HepG2 (cell line): ENCODE results near the gene RNASE1. TPM values are rescaled to one million over a fixed set of nuclear protein-coding genes. Genes with fewer than 3 reads are reported as not detected.

ENCODE experiments used
- ATAC-seq: fragments of 200-7000 bp; cut with Tn5 transposase; 3 replicates; pipeline ENCODE4 v1.9.1; 2020; ENCODE audit warnings: mild to moderate bottlenecking, moderate library complexity
- BruUV-seq: library from RNA; stranded (reverse); fragments of 400-500 nt; replicated peaks from 2 replicates; lab custom pipeline; 2021; lab: Mats Ljungman, UMichigan
- CTCF ChIA-PET: fragments of 300-600 bp; formaldehyde crosslinking; extraction: SDS; loops from one replicate; lab custom pipeline; 2021; ENCODE audit warnings: low total read pairs, inconsistent platforms, low intra/inter-chr PET ratio; lab: Yijun Ruan, JAX
- POLR2A ChIA-PET: fragments of 350-600 bp; sonication (Branson Sonifier 250); formaldehyde crosslinking; loops from one replicate; lab custom pipeline; 2020; ENCODE audit warnings: antibody characterized with exemption, inconsistent platforms; lab: Yijun Ruan, JAX
- DNase-seq: peaks from one replicate; pipeline ENCODE4 v3.0.0-alpha.2; 2015; ENCODE audit warnings: low spot score
- FAIRE-seq: peaks from 3 replicates; lab custom pipeline; 2011; peaks lifted over from hg19 to GRCh38; lab: Jason Lieb, UNC
- H2AFZ ChIP-seq: one replicate; pipeline ENCODE4 v1.6.1; 2011; ENCODE audit warnings: low read length, inconsistent platforms
- H3K27ac ChIP-seq: fragments of 300-600 bp; 3 replicates; pipeline ENCODE4 v1.8.0; 2011; ENCODE audit warnings: mixed run types, mild to moderate bottlenecking, mixed read lengths, low read length, inconsistent platforms; ENCODE audit not compliant: insufficient read depth; ENCODE audit errors: extremely low read length
- H3K27me3 ChIP-seq, 2 experiments: fragments of 200-600 bp in 1 of 2; 2 replicates in 1 of 2; 3 replicates in 1 of 2; pipeline versions ENCODE4 v1.6.0 to v1.8.0; 2011; ENCODE audit warnings: low read length in 2 of 2, mild to moderate bottlenecking in 2 of 2, moderate library complexity in 2 of 2, inconsistent platforms in 1 of 2; ENCODE audit not compliant: insufficient read depth in 2 of 2, control insufficient read depth in 1 of 2
- H3K36me3 ChIP-seq, 2 experiments: fragments of 200-600 bp in 1 of 2; replicated peaks in 1 of 2; 2 replicates in 1 of 2; 3 replicates in 1 of 2; pipeline versions ENCODE4 v1.5.1 to v1.8.0; 2011; ENCODE audit warnings: low read length in 2 of 2, inconsistent platforms in 1 of 2; ENCODE audit not compliant: insufficient read depth in 2 of 2, control insufficient read depth in 1 of 2
- H3K4me1 ChIP-seq: 2 replicates; pipeline ENCODE4 v1.5.1; 2012; ENCODE audit warnings: low read length, inconsistent platforms; ENCODE audit not compliant: insufficient read depth
- H3K4me2 ChIP-seq: 2 replicates; pipeline ENCODE4 v1.6.0; 2011; ENCODE audit warnings: low read depth, low read length, inconsistent platforms
- H3K4me3 ChIP-seq, 3 experiments: fragments of 200-600 bp in 1 of 3; sonication (generic), shearing (Covaris generic) in 1 of 3; replicated peaks in 1 of 3; 2 replicates each; pipeline ENCODE4 v1.5.1; 2011 to 2016; ENCODE audit warnings: low read length in 3 of 3, inconsistent platforms in 2 of 3, low read depth in 2 of 3, mild to moderate bottlenecking in 2 of 3, control low read depth in 1 of 3, mixed read lengths in 1 of 3; ENCODE audit not compliant: insufficient read depth in 1 of 3
- H3K79me2 ChIP-seq: one replicate; pipeline ENCODE4 v1.6.1; 2011; ENCODE audit warnings: low read length, inconsistent platforms; ENCODE audit not compliant: insufficient read depth
- H3K9ac ChIP-seq: 2 replicates; pipeline ENCODE4 v1.6.0; 2011; ENCODE audit warnings: mild to moderate bottlenecking, low read depth, low read length, inconsistent platforms; ENCODE audit not compliant: insufficient read depth
- H3K9me3 ChIP-seq: 2 replicates; pipeline ENCODE4 v1.5.1; 2012; ENCODE audit warnings: mild to moderate bottlenecking, low read length
- H4K20me1 ChIP-seq: 2 replicates; pipeline ENCODE4 v1.6.0; 2011; ENCODE audit warnings: inconsistent platforms, mild to moderate bottlenecking, low read length, moderate library complexity; ENCODE audit not compliant: insufficient read depth
- PRMT3 ChIP-seq: sonication (generic); formaldehyde crosslinking; IDR thresholded peaks from 2 replicates; pipeline ENCODE4 v1.8.1; 2022; ENCODE audit warnings: low read depth, mild to moderate bottlenecking, moderate library complexity, missing genetic modification reagents, borderline replicate concordance
- ZNF263 ChIP-seq: sonication (generic); formaldehyde crosslinking; IDR thresholded peaks from 2 replicates; pipeline ENCODE4 v1.4.0; 2020; ENCODE audit warnings: missing genetic modification reagents
- ZNF468 ChIP-seq: sonication (generic); formaldehyde crosslinking; IDR thresholded peaks from 2 replicates; pipeline ENCODE4 v1.8.0; 2022; ENCODE audit warnings: mild to moderate bottlenecking, moderate library complexity, missing genetic modification reagents
- ZNF530 ChIP-seq: sonication (generic); formaldehyde crosslinking; IDR thresholded peaks from 2 replicates; pipeline ENCODE4 v1.5.0; 2020; ENCODE audit warnings: low read depth, mild to moderate bottlenecking, missing genetic modification reagents
- ZNF678 ChIP-seq: sonication (generic); formaldehyde crosslinking; IDR thresholded peaks from 2 replicates; pipeline ENCODE4 v1.4.0; 2020; ENCODE audit warnings: mild to moderate bottlenecking, missing genetic modification reagents
- WGBS: methylation state at CpG from one replicate; pipeline ENCODE4 v1.1.6; 2017; ENCODE audit warnings: low lambda C conversion rate; 5-methylcytosine and 5-hydroxymethylcytosine counted together
- in situ Hi-C: cut with HindIII; loops from 2 replicates; pipeline ENCODE4 v1.10.0; 2017; ENCODE audit warnings: low pct_unique_long_range_greater_than_20kb; ENCODE audit not compliant: extremely low pct_ligation_motif_present
- intact Hi-C: fragments of 100-400 bp; cut with micrococcal nuclease; formaldehyde crosslinking; loops from one replicate; pipeline ENCODE4 v1.10.0; 2022; ENCODE audit not compliant: unreplicated experiment
- polyA plus RNA-seq, 8 experiments: library from polyadenylated mRNA; depleted of rRNA in 3 of 8; stranded (reverse) in 7 of 8; unstranded in 1 of 8; fragments of >200 nt; fragmentation: Illumina TruSeq in 4 of 8; extraction: Trizol in 4 of 8; gene quantifications; 2 replicates each; pipeline versions ENCODE4 v1.2.1 to v1.2.3, GENCODE V29; 2011 to 2016; ENCODE audit warnings: low read depth in 4 of 8, missing spikeins in 1 of 8, mixed read lengths in 1 of 8; ENCODE audit not compliant: insufficient read depth in 1 of 8
- total RNA-seq, 5 experiments: library from RNA; depleted of rRNA; stranded (reverse); fragments of >200 nt; fragmentation: Illumina TruSeq; extraction: Trizol; gene quantifications; 2 replicates each; pipeline ENCODE4 v1.2.3, GENCODE V29; 2016; ENCODE audit warnings: low read depth in 1 of 5
- TF ChIP-seq, protein P1 (sequence below): sonication (generic); formaldehyde crosslinking; IDR thresholded peaks from 2 replicates; pipeline ENCODE4 v1.4.0; 2020; ENCODE audit warnings: missing genetic modification reagents, borderline replicate concordance
- TF ChIP-seq, protein P2 (sequence below): sonication (generic); formaldehyde crosslinking; IDR thresholded peaks from 2 replicates; pipeline ENCODE4 v1.5.0; 2020; ENCODE audit warnings: mild to moderate bottlenecking, missing genetic modification reagents, moderate library complexity
- TF ChIP-seq, protein P3 (sequence below): sonication (generic); formaldehyde crosslinking; IDR thresholded peaks from 2 replicates; pipeline ENCODE4 v1.9.0; 2021; ENCODE audit warnings: missing genetic modification reagents, borderline replicate concordance
- TF ChIP-seq, protein P4 (sequence below): sonication (generic); formaldehyde crosslinking; IDR thresholded peaks from 2 replicates; pipeline ENCODE4 v1.8.0; 2022; ENCODE audit warnings: mild to moderate bottlenecking, missing genetic modification reagents, moderate library complexity

Gene RNASE1
- total and polyA plus RNA-seq, 2 of the 13 experiments (the other 11 are each of a cell fraction or from before 2014, with no cell fraction given) = not detected

DNA sequence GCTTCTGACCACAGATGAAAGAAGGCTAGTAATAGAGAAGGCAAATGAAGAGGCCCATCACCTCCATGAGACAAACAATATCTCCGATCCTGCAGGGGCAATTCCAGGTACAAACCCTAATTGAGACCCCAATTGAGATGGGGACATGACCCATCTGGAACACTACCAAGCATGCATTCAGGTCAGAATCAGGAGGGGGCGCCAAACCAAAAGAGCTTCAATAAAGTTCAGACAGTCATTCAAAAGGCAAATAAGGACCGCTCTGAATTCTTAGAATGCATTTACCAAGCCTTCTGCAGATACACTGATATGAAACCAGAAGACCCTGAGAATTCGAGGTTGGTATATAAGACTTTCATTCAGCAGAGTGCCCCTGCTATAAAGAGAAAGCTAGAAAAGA lies 44.7 kb downstream of the RNASE1 start:
- no peaks in the 10 kb centered on the region for H3K36me3 ChIP-seq
- H2AFZ ChIP-seq = no peak overlapping the region
- H3K27me3 ChIP-seq = no peaks in the 10 kb centered on the region
- in situ Hi-C loops = no loop called here
- DNase-seq = no peak
- CTCF ChIA-PET = interaction anchor here (0.7 kb wide), 1 partner anchor 98 kb away, joined by 3 read pairs; no protein-coding TSS in a partner anchor
- TF ChIP-seq, protein P1, sequence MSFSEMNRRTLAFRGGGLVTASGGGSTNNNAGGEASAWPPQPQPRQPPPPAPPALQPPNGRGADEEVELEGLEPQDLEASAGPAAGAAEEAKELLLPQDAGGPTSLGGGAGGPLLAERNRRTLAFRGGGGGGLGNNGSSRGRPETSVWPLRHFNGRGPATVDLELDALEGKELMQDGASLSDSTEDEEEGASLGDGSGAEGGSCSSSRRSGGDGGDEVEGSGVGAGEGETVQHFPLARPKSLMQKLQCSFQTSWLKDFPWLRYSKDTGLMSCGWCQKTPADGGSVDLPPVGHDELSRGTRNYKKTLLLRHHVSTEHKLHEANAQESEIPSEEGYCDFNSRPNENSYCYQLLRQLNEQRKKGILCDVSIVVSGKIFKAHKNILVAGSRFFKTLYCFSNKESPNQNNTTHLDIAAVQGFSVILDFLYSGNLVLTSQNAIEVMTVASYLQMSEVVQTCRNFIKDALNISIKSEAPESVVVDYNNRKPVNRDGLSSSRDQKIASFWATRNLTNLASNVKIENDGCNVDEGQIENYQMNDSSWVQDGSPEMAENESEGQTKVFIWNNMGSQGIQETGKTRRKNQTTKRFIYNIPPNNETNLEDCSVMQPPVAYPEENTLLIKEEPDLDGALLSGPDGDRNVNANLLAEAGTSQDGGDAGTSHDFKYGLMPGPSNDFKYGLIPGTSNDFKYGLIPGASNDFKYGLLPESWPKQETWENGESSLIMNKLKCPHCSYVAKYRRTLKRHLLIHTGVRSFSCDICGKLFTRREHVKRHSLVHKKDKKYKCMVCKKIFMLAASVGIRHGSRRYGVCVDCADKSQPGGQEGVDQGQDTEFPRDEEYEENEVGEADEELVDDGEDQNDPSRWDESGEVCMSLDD (CRISPR knock-in tag) = no peak
- TF ChIP-seq, protein P2, sequence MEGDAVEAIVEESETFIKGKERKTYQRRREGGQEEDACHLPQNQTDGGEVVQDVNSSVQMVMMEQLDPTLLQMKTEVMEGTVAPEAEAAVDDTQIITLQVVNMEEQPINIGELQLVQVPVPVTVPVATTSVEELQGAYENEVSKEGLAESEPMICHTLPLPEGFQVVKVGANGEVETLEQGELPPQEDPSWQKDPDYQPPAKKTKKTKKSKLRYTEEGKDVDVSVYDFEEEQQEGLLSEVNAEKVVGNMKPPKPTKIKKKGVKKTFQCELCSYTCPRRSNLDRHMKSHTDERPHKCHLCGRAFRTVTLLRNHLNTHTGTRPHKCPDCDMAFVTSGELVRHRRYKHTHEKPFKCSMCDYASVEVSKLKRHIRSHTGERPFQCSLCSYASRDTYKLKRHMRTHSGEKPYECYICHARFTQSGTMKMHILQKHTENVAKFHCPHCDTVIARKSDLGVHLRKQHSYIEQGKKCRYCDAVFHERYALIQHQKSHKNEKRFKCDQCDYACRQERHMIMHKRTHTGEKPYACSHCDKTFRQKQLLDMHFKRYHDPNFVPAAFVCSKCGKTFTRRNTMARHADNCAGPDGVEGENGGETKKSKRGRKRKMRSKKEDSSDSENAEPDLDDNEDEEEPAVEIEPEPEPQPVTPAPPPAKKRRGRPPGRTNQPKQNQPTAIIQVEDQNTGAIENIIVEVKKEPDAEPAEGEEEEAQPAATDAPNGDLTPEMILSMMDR = 0 out of 2 replicates have a peak, but pooled peaks have one; percentile 14
- TF ChIP-seq, all 625 proteins: peak for 1
- WGBS = 38% methylated on average over 4 of the region's 4 CpGs
- intact Hi-C loops = no loop called here
- H3K79me2 ChIP-seq = no peaks in the 10 kb centered on the region
- peak; percentile 12 for FAIRE-seq
- no peak for ATAC-seq
- no peak overlapping the region for H3K4me2 ChIP-seq
- no peaks in the 10 kb centered on the region for H4K20me1 ChIP-seq
- H3K9ac ChIP-seq = no peak overlapping the region
- BruUV-seq = no TSS peak
- H3K27ac ChIP-seq = no peak overlapping the region
- H3K9me3 ChIP-seq = peaks cover 6% of the 10 kb centered on the region
- no peaks in the 10 kb centered on the region for H3K4me1 ChIP-seq
- no peak overlapping the region for H3K4me3 ChIP-seq
- POLR2A ChIA-PET = no interaction called here

DNA sequence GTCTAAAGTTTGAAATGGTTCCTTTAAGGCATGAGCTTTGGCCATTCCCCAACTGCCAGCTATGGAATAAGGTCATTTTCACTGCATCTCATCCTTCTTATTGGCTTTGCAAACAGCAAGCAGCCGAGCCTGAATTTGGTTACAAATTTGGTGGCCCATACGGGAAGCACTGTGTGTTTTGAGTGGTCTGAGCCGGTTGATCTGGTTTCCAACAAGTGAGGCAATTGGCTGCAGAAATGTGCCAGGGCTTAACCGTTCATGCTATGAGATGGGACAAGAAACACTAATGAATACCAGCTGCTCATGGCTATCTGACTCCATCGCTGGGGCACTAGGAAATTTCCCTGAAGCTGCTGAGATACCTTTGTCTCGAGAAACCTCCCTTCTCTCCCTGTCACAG lies 47.6 kb downstream of the RNASE1 start:
- no TSS peak for BruUV-seq
- H3K4me2 ChIP-seq = no peak overlapping the region
- H3K27me3 ChIP-seq = no peaks in the 10 kb centered on the region
- no peaks in the 10 kb centered on the region for H4K20me1 ChIP-seq
- no peak for ATAC-seq
- DNase-seq = no peak
- no peaks in the 10 kb centered on the region for H3K4me1 ChIP-seq
- peaks cover 23% of the 10 kb centered on the region for H3K9me3 ChIP-seq
- no peak overlapping the region for H2AFZ ChIP-seq
- FAIRE-seq = no peak
- ChIA-PET CTCF (no interaction called here), POLR2A (no interaction called here)
- WGBS = 15% methylated on average over 6 of the region's 6 CpGs
- H3K9ac ChIP-seq = no peak overlapping the region
- in situ Hi-C loops = no loop called here
- intact Hi-C loops = no loop called here
- H3K36me3 ChIP-seq = no peaks in the 10 kb centered on the region
- H3K27ac ChIP-seq = no peak overlapping the region
- no peaks in the 10 kb centered on the region for H3K79me2 ChIP-seq
- H3K4me3 ChIP-seq = no peak overlapping the region
- TF ChIP-seq ZNF263 (CRISPR knock-in tag) (no peak), ZNF468 (CRISPR knock-in tag) (no peak), PRMT3 (CRISPR knock-in tag) (no peak), ZNF530 (CRISPR knock-in tag) (no peak), ZNF678 (no peak)
- TF ChIP-seq, protein P3, sequence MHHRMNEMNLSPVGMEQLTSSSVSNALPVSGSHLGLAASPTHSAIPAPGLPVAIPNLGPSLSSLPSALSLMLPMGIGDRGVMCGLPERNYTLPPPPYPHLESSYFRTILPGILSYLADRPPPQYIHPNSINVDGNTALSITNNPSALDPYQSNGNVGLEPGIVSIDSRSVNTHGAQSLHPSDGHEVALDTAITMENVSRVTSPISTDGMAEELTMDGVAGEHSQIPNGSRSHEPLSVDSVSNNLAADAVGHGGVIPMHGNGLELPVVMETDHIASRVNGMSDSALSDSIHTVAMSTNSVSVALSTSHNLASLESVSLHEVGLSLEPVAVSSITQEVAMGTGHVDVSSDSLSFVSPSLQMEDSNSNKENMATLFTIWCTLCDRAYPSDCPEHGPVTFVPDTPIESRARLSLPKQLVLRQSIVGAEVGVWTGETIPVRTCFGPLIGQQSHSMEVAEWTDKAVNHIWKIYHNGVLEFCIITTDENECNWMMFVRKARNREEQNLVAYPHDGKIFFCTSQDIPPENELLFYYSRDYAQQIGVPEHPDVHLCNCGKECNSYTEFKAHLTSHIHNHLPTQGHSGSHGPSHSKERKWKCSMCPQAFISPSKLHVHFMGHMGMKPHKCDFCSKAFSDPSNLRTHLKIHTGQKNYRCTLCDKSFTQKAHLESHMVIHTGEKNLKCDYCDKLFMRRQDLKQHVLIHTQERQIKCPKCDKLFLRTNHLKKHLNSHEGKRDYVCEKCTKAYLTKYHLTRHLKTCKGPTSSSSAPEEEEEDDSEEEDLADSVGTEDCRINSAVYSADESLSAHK = no peak
- TF ChIP-seq, protein P4, sequence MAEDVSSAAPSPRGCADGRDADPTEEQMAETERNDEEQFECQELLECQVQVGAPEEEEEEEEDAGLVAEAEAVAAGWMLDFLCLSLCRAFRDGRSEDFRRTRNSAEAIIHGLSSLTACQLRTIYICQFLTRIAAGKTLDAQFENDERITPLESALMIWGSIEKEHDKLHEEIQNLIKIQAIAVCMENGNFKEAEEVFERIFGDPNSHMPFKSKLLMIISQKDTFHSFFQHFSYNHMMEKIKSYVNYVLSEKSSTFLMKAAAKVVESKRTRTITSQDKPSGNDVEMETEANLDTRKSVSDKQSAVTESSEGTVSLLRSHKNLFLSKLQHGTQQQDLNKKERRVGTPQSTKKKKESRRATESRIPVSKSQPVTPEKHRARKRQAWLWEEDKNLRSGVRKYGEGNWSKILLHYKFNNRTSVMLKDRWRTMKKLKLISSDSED = no peak
